Activated CD4-positive, alpha-beta T cell treated with anti-CD3 and anti-CD28 coated beads for 24 hours (primary cell): ENCODE measurements around the gene CDS2.

Experiments
- DNase-seq, 2 donors: peaks; one replicate each; pipeline ENCODE4 v3.0.0-alpha.2; 2020; ENCODE audit warnings: low read depth in 2 of 2

The CDS2 gene

GRCh38 chr20:5119435-5120184 is 7.2 kb upstream of the CDS2 start, which contains the start of gene PCNA:
Gene PCNA (minus strand): TSS chr20:5119958. CDS start chr20:5119798, 160 bp downstream.
- DNase-seq: peak; percentile 94 to 95

GRCh38 chr20:5120185-5120476 is 6.7 kb upstream of the CDS2 start:
- DNase-seq: no peak

GRCh38 chr20:5122873-5123260 is 3.9 kb upstream of the CDS2 start:
- DNase-seq: no peak

GRCh38 chr20:5127204-5127858 is 523 bp downstream of the CDS2 start:
- DNase-seq: peak; percentile 31 to 42

GRCh38 chr20:5127859-5128424 is 1.1 kb downstream of the CDS2 start:
- no peak for DNase-seq

GRCh38 chr20:5128886-5129285 is 2.1 kb downstream of the CDS2 start:
- DNase-seq: no peak

GRCh38 chr20:5131502-5131901 is 4.7 kb downstream of the CDS2 start:
- no peak for DNase-seq

- DNase-seq: no peak
These were observed 7.2 kb downstream of the CDS2 start for GRCh38 chr20:5133998-5134397.

GRCh38 chr20:5135363-5136012 is 8.7 kb downstream of the CDS2 start:
- no peak for DNase-seq

GRCh38 chr20:5136096-5136495 is 9.3 kb downstream of the CDS2 start:
- no peak for DNase-seq

- DNase-seq: no peak
These were observed 13.4 kb downstream of the CDS2 start for GRCh38 chr20:5140195-5140594.

GRCh38 chr20:5141615-5142014 is 14.8 kb downstream of the CDS2 start:
- DNase-seq: no peak

GRCh38 chr20:5143851-5144250 is 17.0 kb downstream of the CDS2 start:
- no peak for DNase-seq

- no peak for DNase-seq
These were observed 18.7 kb downstream of the CDS2 start for GRCh38 chr20:5145365-5146098.

GRCh38 chr20:5146099-5146668 is 19.4 kb downstream of the CDS2 start:
- DNase-seq: no peak

- no peak for DNase-seq
These were observed 20.2 kb downstream of the CDS2 start for GRCh38 chr20:5146871-5147592.

- DNase-seq: no peak
These were observed 21.8 kb downstream of the CDS2 start for GRCh38 chr20:5148581-5148980.

- DNase-seq: no peak
These were observed 23.1 kb downstream of the CDS2 start for GRCh38 chr20:5149892-5150225.

- DNase-seq: no peak
These were observed 23.6 kb downstream of the CDS2 start for GRCh38 chr20:5150226-5151076.

- no peak for DNase-seq
These were observed 26.3 kb downstream of the CDS2 start for GRCh38 chr20:5153152-5153467.
